Measurements from ENCODE around the gene OR10H1.
"Not testable (repeated sequence)": the region's sequence is repeated elsewhere in the genome, so short reads cannot be mapped to it uniquely, and the experiment has no call there.

The OR10H1 gene, protein sequence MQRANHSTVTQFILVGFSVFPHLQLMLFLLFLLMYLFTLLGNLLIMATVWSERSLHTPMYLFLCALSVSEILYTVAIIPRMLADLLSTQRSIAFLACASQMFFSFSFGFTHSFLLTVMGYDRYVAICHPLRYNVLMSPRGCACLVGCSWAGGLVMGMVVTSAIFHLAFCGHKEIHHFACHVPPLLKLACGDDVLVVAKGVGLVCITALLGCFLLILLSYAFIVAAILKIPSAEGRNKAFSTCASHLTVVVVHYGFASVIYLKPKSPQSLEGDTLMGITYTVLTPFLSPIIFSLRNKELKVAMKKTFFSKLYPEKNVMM

GRCh38 chr19:15815306-15815705, at the start of gene OR10H1:
Gene OR10H1, minus strand, starts transcription at chr19:15815664. Its CDS starts 7,627 bp downstream, at chr19:15808037.
- no peak for DNase-seq

DNA sequence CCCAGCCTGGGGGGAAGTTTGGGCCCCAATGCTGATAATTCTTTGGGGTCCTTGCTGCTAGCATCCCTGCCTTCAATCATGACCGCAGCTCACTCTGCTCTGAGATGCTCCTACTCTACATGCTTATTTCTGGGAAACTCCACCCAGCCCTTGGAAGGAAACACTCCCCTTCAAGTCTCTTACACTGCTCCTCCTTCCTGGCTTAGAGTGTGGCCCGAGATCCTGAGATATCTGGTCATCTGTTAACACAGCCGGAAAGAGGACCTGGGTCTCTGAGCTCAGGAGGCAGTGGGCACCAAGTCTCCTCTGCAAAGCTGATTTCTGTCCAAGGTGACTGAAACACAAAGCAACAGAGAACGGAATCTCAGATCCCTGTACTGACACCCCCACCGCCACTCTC, 49.4 kb upstream of the OR10H1 start:
- DNase-seq: no peak

- no peak for DNase-seq
Measured at GRCh38 chr19:15863272-15863671, 47.8 kb upstream of the OR10H1 start.

GRCh38 chr19:15862444-15862843, 47.0 kb upstream of the OR10H1 start:
- no peak for DNase-seq

DNA sequence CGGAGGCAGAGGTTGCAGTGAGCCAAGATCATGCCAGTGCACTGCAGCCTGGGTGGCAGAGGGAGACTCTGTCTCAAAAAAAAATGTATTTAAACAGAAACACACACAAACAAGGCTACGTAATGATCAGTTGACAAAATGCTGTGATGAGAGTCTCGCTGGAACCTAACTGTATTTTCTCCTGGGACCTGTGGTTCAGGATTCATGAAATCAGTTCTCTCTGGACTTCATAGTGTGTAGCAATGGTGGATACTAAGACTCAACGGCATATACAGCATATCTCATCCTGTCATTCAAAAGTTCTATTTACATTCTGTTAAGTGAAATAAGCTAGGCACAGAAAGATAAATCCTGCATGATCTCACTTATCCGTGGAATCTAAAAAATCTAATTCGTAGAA, 45.1 kb upstream of the OR10H1 start:
- DNase-seq: no peak

DNA sequence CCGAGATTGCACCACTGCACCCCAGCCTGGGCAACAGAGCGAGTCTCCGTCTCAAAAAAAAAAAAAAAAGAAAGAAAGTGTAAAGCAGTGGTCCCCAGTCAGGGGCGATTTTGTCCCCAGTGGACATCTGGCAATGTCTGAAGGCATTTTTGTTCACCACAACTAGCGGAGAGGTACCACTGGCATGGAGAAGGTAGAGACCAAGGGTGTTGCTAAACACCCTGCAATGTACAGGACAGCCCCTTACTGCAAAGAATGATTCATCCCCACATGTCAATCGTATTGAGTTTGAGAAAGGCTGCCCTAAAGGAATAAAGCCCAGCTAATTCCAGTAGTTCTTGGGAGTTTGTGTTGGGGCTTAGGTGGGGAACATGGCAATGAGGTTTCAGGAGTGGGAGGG, 43.7 kb upstream of the OR10H1 start:
- no peak for DNase-seq

DNA sequence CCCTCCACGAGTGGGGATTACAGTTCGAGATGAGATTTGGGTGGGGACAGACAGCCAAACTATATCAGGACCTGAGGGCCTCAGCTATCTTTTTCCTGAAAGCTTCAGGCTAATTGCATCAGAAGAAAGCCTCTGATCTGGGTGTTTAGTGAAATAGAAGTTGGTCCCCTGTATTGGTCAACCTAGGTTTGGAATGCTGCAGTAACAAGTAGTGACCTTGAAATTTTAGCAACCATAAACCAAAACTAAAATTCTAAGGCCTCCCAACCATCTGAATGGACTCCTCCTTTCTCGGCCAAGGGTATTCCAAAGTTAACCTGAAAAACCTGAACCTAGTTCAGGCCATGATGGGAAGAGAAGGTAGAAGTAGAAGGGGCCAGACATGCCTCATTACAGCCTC, 34.9 kb upstream of the OR10H1 start:
- DNase-seq: no peak

- no peak for DNase-seq
Measured at GRCh38 chr19:15846923-15847322, 31.5 kb upstream of the OR10H1 start.

GRCh38 chr19:15843894-15844222, 28.4 kb upstream of the OR10H1 start:
- not testable (repeated sequence) for DNase-seq

DNA sequence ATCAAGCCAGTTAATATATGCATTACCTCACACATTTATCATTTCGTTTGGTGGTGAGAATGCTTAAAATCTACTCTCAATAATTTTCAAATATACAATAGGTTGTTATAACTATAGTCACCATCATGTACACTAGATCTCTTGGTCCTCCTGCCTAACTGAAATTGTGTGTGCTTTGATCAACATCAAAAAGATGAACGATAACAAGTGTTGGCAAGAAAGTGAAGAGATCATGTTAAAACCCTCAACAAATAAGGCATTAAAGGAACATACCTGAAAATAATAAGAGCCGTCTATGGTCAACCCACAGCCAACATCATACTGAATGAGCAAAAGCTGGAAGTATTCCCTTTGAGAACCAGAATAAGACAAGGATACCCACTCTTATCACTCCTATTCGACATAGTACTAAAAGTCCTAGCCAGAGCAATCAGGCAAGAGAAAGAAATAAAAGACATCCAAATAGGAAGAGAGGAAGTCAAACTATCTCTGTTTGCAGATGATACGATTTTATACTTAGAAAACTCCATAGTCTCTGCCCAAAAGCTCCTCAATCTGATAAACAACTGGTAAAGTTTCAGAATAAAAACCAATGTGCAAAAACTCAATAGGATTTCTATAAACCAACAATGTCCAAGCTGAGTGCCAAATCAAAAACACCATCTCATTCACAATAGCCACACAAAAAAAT, 27.9 kb upstream of the OR10H1 start:
- peak in 1 of 2 donors; percentile 6 for DNase-seq

GRCh38 chr19:15841875-15842569, 26.6 kb upstream of the OR10H1 start:
- no peak for DNase-seq

DNA sequence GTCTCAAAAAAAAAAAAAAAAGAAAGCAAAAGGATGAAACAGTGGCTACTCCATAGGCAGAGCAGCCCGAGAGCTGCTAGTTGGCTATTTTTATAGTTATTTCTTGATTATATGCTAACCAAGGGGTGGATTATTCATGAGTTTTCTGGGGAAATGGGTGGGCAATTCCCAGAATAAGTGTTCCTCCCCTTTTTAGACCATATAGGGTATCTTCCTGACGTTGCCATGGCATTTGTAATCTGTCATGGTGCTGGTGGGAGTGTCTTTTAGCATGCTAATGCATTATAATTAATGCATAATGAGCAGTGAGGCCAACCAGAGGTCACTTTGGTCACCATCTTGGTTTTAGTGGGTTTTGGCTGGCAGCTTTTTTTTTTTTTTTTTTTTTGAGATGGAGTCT, 25.4 kb upstream of the OR10H1 start:
- no peak for DNase-seq

DNA sequence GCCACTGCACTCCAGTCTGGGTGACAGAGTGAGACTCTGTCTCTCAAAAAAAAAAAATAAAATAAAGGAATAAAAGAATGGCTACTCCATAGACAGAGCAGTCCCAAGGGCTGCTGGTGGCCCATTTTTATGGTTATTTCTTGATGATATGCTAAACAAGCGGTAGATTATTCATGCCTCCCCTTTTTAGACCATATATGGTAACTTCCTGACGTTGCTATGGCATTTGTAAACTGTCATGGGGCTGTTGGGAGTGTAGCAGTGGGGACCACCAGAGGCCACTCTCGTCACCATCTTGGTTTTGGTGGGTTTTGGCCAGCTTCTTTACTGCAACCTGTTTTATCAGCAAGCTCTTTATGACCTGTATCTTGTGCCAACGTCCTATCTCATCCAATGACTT, 24.4 kb upstream of the OR10H1 start:
- DNase-seq: not testable (repeated sequence)

- no peak for DNase-seq
Measured at GRCh38 chr19:15838351-15838750, 22.9 kb upstream of the OR10H1 start.

GRCh38 chr19:15837221-15837731, 21.8 kb upstream of the OR10H1 start:
- DNase-seq: no peak

DNA sequence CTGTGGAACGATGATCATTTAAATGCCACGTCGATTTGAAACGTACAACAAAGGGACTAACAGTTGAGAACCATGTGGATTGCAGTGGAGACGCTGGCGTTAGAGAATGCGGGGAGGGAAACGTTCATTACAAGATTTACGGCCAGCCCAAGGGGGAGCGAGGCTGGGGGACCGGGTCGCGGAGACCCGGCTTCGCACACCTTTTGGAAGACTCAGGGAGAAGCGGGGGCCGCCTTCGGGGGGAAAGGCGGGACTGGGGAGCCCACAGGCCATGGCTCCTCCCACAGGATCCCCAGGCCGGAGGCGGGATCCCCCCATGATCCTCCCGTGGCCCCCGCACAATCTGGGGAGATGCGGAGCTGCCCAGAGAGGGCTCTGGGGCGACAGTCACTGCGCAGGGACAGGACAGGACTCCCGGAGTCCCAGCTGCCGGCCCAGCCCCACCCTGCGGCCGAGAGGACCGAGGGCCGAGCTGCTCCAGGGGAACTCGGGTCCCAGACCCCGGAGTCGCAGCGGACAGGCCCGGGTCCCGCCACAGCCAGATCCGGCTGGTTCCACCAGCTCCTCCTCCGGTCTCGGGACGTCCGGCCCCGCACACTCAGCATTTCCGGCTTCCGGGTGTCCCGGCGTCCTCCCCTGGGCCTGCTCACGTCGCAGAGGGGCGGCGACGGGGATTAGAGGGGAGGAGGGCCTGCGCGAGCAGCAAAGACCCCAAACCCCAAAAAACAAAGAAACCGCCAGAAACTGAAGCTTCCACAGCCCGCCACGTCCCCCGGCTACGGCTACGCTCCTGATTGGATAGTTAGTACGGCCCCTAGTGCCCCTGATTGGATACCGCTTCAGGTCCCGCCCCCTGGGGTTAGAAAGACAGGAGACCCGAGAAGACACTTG, 21.1 kb upstream of the OR10H1 start:
- DNase-seq: peak; percentile 95 to 96

GRCh38 chr19:15835565-15836329, 20.3 kb upstream of the OR10H1 start:
- peak; percentile 72 to 83 for DNase-seq

- not testable (repeated sequence) for DNase-seq
Measured at GRCh38 chr19:15834232-15834631, 18.8 kb upstream of the OR10H1 start.

- no peak for DNase-seq
Measured at GRCh38 chr19:15831626-15832025, 16.2 kb upstream of the OR10H1 start.

DNA sequence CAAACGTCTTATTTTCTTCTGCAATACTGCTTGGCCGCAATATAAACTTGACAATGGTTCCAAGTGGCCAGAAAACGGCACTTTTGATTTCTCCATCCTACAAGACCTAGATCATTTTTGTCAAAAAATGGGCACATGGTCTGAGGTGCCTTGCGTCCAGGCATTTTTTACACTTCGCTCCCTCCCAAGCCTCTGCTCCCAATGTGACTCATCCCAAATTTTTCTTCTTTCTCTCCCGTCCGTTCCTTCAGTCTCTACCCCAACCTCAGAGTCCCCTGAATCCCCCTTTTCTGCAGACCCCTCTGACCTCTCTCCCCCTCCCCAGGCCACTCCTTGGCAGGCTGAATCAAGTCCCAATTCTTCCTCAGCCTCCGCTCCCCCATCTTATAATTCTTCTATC, 14.3 kb upstream of the OR10H1 start:
- DNase-seq: no peak

- no peak for DNase-seq
Measured at GRCh38 chr19:15829306-15829698, 13.8 kb upstream of the OR10H1 start.

Data from CD4-positive, alpha-beta T cell treated with Interleukin-1 beta for 1 hour (primary cell).